Cardiac muscle cell (in vitro differentiated cells and primary cell): ENCODE measurements around the gene TENT5C. TPM values are rescaled to one million over a fixed set of nuclear protein-coding genes. Genes with fewer than 3 reads are reported as not detected.

Source experiments
- DNase-seq, 2 donors: peaks; one replicate each; pipeline versions ENCODE4 v3.0.0 to v3.0.0-alpha.2; 2010 to 2017; ENCODE audit warnings: low read depth in 1 of 2, low spot score in 1 of 2
- H3K27ac ChIP-seq: fragments of 200-600 bp; sonication (generic); 2 replicates; pipeline ENCODE4 v1.5.1; 2016
- H3K27me3 ChIP-seq: fragments of 200-600 bp; sonication (generic); 2 replicates; pipeline ENCODE4 v1.6.0; 2016; ENCODE audit warnings: control low read depth
- H3K36me3 ChIP-seq: fragments of 200-600 bp; sonication (generic); 2 replicates; pipeline ENCODE4 v1.5.1; 2016; ENCODE audit warnings: control low read depth
- H3K4me1 ChIP-seq: fragments of 200-600 bp; sonication (generic); 2 replicates; pipeline ENCODE4 v1.8.1; 2017; ENCODE audit warnings: low read depth, mild to moderate bottlenecking, mixed run types
- H3K4me3 ChIP-seq: fragments of 200-600 bp; sonication (generic); 2 replicates; pipeline ENCODE4 v1.5.1; 2016; ENCODE audit warnings: mild to moderate bottlenecking
- H3K9me3 ChIP-seq: fragments of 200-600 bp; sonication (generic); 2 replicates; pipeline ENCODE4 v1.5.1; 2017; ENCODE audit warnings: low read depth, mild to moderate bottlenecking, control low read depth
- CTCF ChIP-seq: IDR thresholded peaks from 2 replicates; pipeline ENCODE4 v1.5.1; 2012; ENCODE audit warnings: low read depth, mild to moderate bottlenecking, low read length
- polyA plus RNA-seq: library from polyadenylated mRNA; unstranded; fragments of >200 nt; fragmentation: Nextera tagmentation; extraction: Ambion mirVana; gene quantifications from 2 replicates; pipeline ENCODE4 v1.2.1, GENCODE V29; 2016
- total RNA-seq: library from RNA; depleted of rRNA; stranded (reverse); fragments of >200 nt; gene quantifications from 2 replicates; pipeline ENCODE4 v1.2.3, GENCODE V29; 2016

TENT5C gene
- total and polyA plus RNA-seq, 2 experiments from 2014 or later = 0.63 to 1.1 TPM

DNA sequence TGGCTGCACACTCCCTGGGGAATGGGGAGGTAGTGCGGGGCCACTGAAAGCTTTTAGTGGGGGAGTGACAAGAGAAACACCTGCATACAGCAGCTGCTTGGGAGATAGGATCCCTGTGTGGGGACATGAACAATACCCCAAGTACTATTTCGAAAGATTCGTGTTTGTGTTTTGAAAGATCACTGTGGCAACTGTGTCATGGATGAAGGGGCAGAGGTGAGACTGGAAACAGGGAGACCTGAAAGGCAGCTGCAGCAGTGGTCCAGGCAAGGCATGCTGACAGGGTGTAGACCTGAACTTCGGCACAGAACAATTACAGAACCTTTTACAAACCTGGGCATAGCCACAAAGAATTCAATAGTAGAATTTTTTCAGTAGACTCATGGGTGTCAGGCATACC, 32.9 kb downstream of the TENT5C start:
- Histone ChIP-seq H3K27ac (no peak overlapping the region), H3K4me3 (no peak overlapping the region), H3K36me3 (no peaks in the 10 kb centered on the region), H3K27me3 (no peaks in the 10 kb centered on the region), H3K4me1 (no peaks in the 10 kb centered on the region), H3K9me3 (no peaks in the 10 kb centered on the region)
- TF ChIP-seq CTCF = no peak
- DNase-seq = no peak

- DNase-seq = no peak
- Histone ChIP-seq H3K27me3 (no peaks in the 10 kb centered on the region), H3K36me3 (no peaks in the 10 kb centered on the region), H3K9me3 (no peaks in the 10 kb centered on the region), H3K27ac (no peak overlapping the region), H3K4me1 (no peaks in the 10 kb centered on the region), H3K4me3 (no peak overlapping the region)
- no peak for TF ChIP-seq CTCF
These were observed 33.9 kb downstream of the TENT5C start for GRCh38 chr1:117639741-117640140.

DNA sequence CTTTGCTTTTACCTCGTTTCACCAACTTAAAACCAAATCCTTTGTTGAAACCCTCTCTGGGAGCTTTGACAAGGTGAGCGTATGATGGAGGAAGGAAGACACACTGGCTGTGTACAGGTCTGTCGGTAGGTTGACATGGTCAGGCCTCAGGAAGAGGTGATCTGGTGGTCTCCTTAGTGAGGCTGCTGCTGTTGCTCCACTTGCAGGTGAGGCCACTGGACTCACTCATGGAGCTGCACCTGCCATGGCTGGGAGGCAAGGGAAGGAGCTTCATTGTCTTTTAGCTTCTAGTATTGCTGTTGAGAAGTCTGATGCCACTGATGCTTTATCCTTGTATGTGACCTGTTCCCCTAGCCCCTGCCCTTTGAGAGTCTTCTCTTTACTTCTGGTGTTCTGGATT, 35.7 kb downstream of the TENT5C start:
- Histone ChIP-seq H3K27ac (no peak overlapping the region), H3K4me3 (no peak overlapping the region), H3K9me3 (no peaks in the 10 kb centered on the region), H3K27me3 (no peaks in the 10 kb centered on the region), H3K36me3 (no peaks in the 10 kb centered on the region), H3K4me1 (no peaks in the 10 kb centered on the region)
- no peak for DNase-seq
- no peak for TF ChIP-seq CTCF

- Histone ChIP-seq H3K27me3 (no peaks in the 10 kb centered on the region), H3K9me3 (no peaks in the 10 kb centered on the region), H3K36me3 (no peaks in the 10 kb centered on the region), H3K4me1 (no peaks in the 10 kb centered on the region), H3K4me3 (no peak overlapping the region), H3K27ac (no peak overlapping the region)
- no peak for DNase-seq
- TF ChIP-seq CTCF = no peak
These were observed 37.1 kb downstream of the TENT5C start for GRCh38 chr1:117642963-117643362.

GRCh38 chr1:117643601-117644000, 37.8 kb downstream of the TENT5C start:
- no peaks in the 10 kb centered on the region for H3K27me3 ChIP-seq
- H3K36me3 ChIP-seq = no peaks in the 10 kb centered on the region
- no peak for TF ChIP-seq CTCF
- no peak for DNase-seq
- H3K9me3 ChIP-seq = no peaks in the 10 kb centered on the region
- no peak overlapping the region for H3K4me3 ChIP-seq
- H3K27ac ChIP-seq = no peak overlapping the region
- no peaks in the 10 kb centered on the region for H3K4me1 ChIP-seq

DNA sequence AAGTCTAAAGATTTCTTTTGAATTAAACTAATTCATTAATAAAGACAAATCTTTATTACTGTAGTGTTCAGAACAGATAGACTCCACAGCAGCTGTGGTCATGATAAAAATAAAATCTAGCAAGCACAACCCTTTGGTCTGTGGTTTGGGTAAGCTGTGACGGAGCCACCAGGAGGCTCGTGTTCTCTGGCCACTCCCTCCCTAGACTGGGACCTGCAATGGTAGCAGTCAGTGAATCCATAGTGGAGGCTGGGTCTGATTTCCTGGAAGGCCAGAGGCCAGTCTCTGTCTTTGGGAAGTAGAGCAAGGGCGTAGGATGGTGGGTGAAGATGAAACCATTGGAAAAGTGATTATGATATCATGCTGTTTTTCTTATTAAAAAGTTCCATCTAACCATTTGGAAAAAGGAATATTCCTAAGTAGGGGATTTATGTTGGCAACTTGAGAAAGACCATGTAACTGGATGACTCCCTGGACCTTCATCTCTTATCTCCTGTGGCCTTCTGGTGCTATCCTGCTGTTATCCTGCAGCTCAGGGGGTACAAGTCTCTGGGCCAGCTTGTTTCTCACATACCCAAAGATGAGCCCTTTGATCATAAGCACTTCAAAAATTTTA, 39.0 kb downstream of the TENT5C start:
- DNase-seq = no peak

More for the DNA sequence above, 39.0 kb downstream of the TENT5C start:
- no peaks in the 10 kb centered on the region for H3K27me3 ChIP-seq
- H3K27ac ChIP-seq = no peak overlapping the region
- H3K36me3 ChIP-seq = no peaks in the 10 kb centered on the region
- no peak overlapping the region for H3K4me3 ChIP-seq
- no peaks in the 10 kb centered on the region for H3K4me1 ChIP-seq
- no peaks in the 10 kb centered on the region for H3K9me3 ChIP-seq
- TF ChIP-seq CTCF = no peak
